Neural crest cell (in vitro differentiated cells): ENCODE data around the gene ASMT. TPM values are rescaled to one million over a fixed set of nuclear protein-coding genes. Genes with fewer than 3 reads are reported as not detected.
"Not testable (repeated sequence)": the region's sequence is repeated elsewhere in the genome, so short reads cannot be mapped to it uniquely, and the experiment has no call there.

Source experiments
- DNase-seq: peaks from one replicate; pipeline ENCODE4 v3.0.0; 2021; ENCODE audit warnings: low read depth, mixed read lengths, low spot score
- H3K27ac Mint-ChIP-seq: one replicate; pipeline ENCODE4 v1.8.0; 2021; ENCODE audit warnings: mild to moderate bottlenecking, mixed read lengths; ENCODE audit not compliant: unreplicated experiment
- H3K27me3 Mint-ChIP-seq: 2 replicates; pipeline ENCODE4 v1.8.0; 2021; ENCODE audit warnings: low read depth, mild to moderate bottlenecking, mixed read lengths
- H3K36me3 Mint-ChIP-seq: 2 replicates; pipeline ENCODE4 v1.8.0; 2021; ENCODE audit warnings: low read depth, mild to moderate bottlenecking, mixed read lengths
- H3K4me1 Mint-ChIP-seq: 2 replicates; pipeline ENCODE4 v1.8.0; 2021; ENCODE audit warnings: mixed read lengths
- H3K4me3 Mint-ChIP-seq: one replicate; pipeline ENCODE4 v1.8.0; 2021; ENCODE audit warnings: mild to moderate bottlenecking, mixed read lengths
- H3K9me3 Mint-ChIP-seq: 2 replicates; pipeline ENCODE4 v1.8.0; 2021; ENCODE audit warnings: mixed read lengths
- CTCF ChIP-seq: fragments of 200-600 bp; sonication (generic); conservative IDR thresholded peaks from 2 replicates; pipeline ENCODE4 v1.5.0; 2021; ENCODE audit warnings: antibody characterized with exemption, mild to moderate bottlenecking
- long read RNA-seq: library from polyadenylated mRNA; unstranded; transcript quantifications from one replicate; pipeline ENCODE4 v2.0.0, GENCODE V29; 2020
- total RNA-seq: library from RNA; stranded (reverse); gene quantifications from 2 replicates; pipeline ENCODE4 v1.2.1, GENCODE V29; 2021

ASMT gene
- total RNA-seq: 0.44 TPM in 1 of 2 replicates, not detected in the other
- long read RNA-seq: 0 reads

GRCh38 chrX:1614927-1615326, at the start of gene ASMT:
Gene ASMT (plus strand): TSS chrX:1615059. CDS start chrX:1615200, 141 bp downstream.
- H3K4me1 Mint-ChIP-seq: no peaks in the 10 kb centered on the region
- H3K27me3 Mint-ChIP-seq: no peaks in the 10 kb centered on the region
- H3K9me3 Mint-ChIP-seq: no peaks in the 10 kb centered on the region
- H3K4me3 Mint-ChIP-seq: no peak within 1 kb of the TSS
- no peak within 1 kb of the TSS for H3K27ac Mint-ChIP-seq
- no peak for TF ChIP-seq CTCF
- H3K36me3 Mint-ChIP-seq: no peaks in the 10 kb centered on the region
- no peak for DNase-seq

GRCh38 chrX:1574181-1574580, 40.7 kb upstream of the ASMT start:
- not testable (repeated sequence) for H3K4me1 Mint-ChIP-seq, H3K36me3 Mint-ChIP-seq, H3K27ac Mint-ChIP-seq, DNase-seq, H3K4me3 Mint-ChIP-seq, H3K9me3 Mint-ChIP-seq, H3K27me3 Mint-ChIP-seq

- no peaks in the 10 kb centered on the region for H3K4me1 Mint-ChIP-seq
- no peaks in the 10 kb centered on the region for H3K9me3 Mint-ChIP-seq
- no peaks in the 10 kb centered on the region for H3K36me3 Mint-ChIP-seq
- DNase-seq: no peak
- no peak for TF ChIP-seq CTCF
- H3K4me3 Mint-ChIP-seq: no peak overlapping the region
- no peak overlapping the region for H3K27ac Mint-ChIP-seq
- H3K27me3 Mint-ChIP-seq: no peaks in the 10 kb centered on the region
Observed at GRCh38 chrX:1576201-1576992, 38.5 kb upstream of the ASMT start.

GRCh38 chrX:1577845-1578244, 37.0 kb upstream of the ASMT start:
- Mint-ChIP-seq H3K27ac (no peak overlapping the region), H3K4me1 (no peaks in the 10 kb centered on the region), H3K4me3 (no peak overlapping the region), H3K9me3 (no peaks in the 10 kb centered on the region), H3K36me3 (no peaks in the 10 kb centered on the region), H3K27me3 (no peaks in the 10 kb centered on the region)
- DNase-seq: no peak
- no peak for TF ChIP-seq CTCF

GRCh38 chrX:1578511-1579173, 36.2 kb upstream of the ASMT start:
- H3K9me3 Mint-ChIP-seq: no peaks in the 10 kb centered on the region
- H3K27me3 Mint-ChIP-seq: peaks cover 2% of the 10 kb centered on the region
- H3K4me1 Mint-ChIP-seq: no peaks in the 10 kb centered on the region
- no peak for TF ChIP-seq CTCF
- no peak for DNase-seq
- no peaks in the 10 kb centered on the region for H3K36me3 Mint-ChIP-seq
- no peak overlapping the region for H3K27ac Mint-ChIP-seq
- no peak overlapping the region for H3K4me3 Mint-ChIP-seq

- no peaks in the 10 kb centered on the region for H3K9me3 Mint-ChIP-seq
- H3K4me1 Mint-ChIP-seq: no peaks in the 10 kb centered on the region
- H3K36me3 Mint-ChIP-seq: no peaks in the 10 kb centered on the region
- peak; percentile 72 for TF ChIP-seq CTCF
- peak; percentile 64 for DNase-seq
- no peak overlapping the region for H3K27ac Mint-ChIP-seq
- no peak overlapping the region for H3K4me3 Mint-ChIP-seq
- peaks cover 6% of the 10 kb centered on the region for H3K27me3 Mint-ChIP-seq
Observed at GRCh38 chrX:1581132-1581531, 33.7 kb upstream of the ASMT start.
